LNCaP clone FGC (cell line): ENCODE data around the gene KPNB1.

Source experiments
- DNase-seq: peaks from one replicate; pipeline ENCODE4 v3.0.0-alpha.2; 2011; ENCODE audit warnings: low read depth
- H3K4me3 ChIP-seq: 2 replicates; pipeline ENCODE4 v1.5.1; 2011; ENCODE audit warnings: mild to moderate bottlenecking, low read depth, low read length, control low read depth
- CTCF ChIP-seq: IDR thresholded peaks from 2 replicates; pipeline ENCODE4 v1.5.1; 2012; ENCODE audit warnings: mild to moderate bottlenecking; ENCODE audit not compliant: control insufficient read depth, insufficient read depth; ENCODE audit errors: extremely low read depth

Gene KPNB1

DNA sequence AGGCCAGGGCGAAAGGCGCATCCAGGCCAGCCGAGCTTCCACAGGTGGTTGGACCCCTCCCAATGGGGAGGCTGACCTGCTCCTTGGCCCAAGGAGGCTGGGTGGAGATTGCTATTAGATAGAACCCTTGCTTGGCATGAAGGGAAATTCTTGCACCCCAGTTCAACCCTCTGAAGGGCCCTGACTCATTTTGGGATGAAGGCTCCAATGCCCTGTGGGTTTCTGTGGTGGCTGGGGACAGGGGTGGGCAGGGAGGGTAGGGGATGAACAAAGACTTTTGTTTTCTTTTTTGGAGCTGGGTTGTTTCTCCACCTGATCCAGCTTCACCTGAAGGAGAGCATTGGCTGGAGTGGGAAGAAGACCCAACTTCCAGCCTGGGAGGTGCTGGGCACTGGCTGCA is 66.7 kb downstream of the KPNB1 start:
- no peak for DNase-seq
- H3K4me3 ChIP-seq = no peak overlapping the region
- TF ChIP-seq CTCF = no peak

DNA sequence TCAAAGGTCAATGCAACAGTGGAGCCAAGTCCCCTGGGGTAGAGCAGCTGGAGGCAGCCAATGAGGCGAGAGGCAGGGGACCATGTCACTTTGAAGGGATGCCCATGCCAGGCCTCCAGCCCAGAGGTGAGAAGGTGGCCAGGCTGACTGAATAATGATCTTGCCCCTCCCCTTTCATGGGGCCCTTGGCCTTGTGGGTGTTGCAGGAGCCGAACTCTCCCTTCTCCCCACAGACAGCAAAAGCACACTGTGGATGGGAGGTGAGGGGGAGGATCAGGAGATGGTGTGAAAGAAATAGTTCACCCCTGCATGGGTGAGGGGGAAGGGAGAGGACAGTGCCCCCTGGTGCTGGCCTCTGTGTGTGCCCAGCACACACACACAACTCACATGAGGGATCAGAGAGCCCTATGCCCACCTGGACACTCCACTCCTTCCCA is 67.6 kb downstream of the KPNB1 start:
- no peak for DNase-seq
- no peak for TF ChIP-seq CTCF
- no peak overlapping the region for H3K4me3 ChIP-seq

DNA sequence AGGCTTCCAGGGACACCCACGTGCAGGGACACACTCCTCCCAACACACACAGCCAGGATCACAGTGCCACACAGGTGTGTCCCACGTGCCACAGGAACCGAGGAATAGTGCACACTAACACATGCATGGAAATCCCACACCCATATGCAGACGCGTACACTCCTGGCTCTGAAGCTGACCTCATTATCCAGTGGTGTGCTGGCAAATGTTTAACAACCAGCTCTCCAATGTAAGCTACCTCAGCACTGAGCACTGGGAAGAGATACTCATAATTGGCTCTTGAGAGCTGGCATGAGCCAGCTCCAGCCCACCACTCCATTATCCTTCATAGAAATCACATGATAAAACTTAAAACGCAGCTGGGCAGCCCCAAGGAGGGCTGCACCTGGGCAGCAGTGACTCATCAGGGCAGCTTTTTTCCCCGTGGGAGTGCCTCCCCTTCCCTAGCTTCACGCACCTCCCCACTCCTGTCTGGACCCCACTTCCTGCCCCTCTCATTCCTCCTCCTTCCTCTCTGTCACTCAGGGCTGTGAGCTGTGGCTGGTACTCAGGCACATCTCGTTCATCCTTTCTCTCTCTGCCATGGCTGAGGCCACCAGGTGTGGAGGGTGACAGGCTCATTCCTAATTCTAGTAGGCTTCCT is 68.4 kb downstream of the KPNB1 start:
- TF ChIP-seq CTCF = no peak
- DNase-seq = no peak
- H3K4me3 ChIP-seq = no peak overlapping the region

DNA sequence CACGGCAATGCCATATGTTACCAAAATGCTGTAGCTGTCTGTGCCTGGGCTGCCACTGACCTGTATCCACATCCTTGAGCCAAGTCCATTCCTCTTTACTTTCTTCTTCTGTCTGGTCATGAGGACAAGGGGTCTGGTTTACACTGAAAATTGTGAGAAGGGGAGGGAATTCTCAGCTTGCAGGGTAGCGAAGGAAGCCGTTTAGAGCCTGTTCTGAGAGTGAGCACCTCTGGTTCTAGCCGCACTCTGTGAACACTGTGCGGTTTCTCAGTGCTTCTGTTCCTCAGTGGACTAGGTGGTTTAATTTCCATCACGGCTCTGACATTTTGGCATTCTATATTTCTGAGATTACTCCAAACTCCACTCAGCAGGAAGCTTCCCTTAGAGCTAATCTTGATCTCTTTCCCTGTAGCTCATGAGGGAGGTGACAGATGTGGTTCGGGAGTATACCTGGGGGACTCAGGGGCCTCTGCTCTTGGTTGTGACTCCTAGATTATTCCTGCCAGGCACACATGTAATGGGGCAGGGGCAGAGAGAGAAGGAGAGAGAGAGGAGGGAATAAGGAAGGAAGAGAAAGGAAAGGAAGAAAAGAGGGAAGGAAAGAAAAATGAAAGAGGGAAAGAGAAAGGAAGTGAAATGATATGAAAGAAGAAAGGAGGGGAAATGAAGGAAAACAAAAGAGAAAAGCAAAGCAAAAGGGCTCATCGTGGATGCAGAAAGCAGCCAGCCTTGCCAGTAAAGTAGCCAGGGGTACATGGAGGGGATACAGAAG is 69.1 kb downstream of the KPNB1 start:
- no peak for TF ChIP-seq CTCF
- DNase-seq = no peak
- H3K4me3 ChIP-seq = no peak overlapping the region

DNA sequence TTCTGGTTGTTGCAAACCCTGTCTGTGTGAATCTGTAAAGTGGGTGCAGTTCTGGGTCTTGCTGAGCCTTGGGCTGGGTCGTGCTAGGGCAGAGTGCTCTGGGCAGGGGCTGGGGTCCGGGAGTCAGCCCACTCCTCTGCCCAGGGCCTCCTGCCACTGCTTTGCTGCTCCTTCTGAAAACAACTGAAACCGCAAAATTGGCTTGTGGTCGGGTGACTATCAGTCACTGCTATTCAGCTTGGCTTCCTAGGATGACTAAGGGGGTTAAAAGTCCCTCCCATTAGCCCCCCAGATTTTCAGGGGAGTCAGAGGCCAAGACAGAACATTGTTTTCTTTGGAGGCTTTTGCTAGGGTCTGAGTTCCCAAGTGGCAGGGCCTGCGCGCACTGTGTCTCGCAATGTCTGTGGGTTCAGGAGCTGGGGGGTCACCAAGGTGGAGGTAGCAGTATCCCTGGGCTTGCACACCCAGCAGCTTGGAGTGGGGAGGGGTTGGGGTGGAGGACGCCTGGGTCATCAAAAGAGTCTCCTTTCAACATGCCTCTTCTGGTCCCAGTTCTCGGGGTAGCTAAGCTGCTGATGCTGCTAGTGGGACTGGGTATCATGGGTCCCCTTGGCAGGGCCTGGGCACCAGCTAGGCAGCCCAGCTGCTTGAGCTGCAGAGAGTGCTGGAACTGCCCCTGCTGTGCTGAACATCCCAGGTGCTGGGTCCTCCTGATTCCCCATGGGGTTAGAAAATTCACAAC is 69.9 kb downstream of the KPNB1 start:
- TF ChIP-seq CTCF = no peak
- DNase-seq = no peak
- no peak overlapping the region for H3K4me3 ChIP-seq

DNA sequence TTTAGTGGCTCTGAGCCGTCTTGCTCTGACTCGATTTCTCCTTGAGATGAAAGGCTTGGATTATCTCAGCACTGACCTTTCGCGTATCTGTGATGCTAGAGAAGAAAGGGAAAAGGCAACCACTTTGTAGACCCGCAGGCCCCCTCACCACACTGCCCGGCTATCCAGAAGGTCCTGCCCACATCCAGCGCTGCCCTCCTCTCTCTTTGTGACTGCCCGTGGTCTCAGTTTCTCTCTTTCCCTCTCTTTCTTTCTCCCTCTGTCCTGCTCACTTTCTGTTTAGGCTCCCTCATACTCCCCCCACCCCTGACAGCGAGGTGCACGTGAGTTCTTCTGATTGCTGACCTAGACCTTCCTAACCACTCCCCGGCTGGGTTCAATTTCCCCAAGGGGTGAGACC is 70.5 kb downstream of the KPNB1 start:
- no peak overlapping the region for H3K4me3 ChIP-seq
- no peak for DNase-seq
- no peak for TF ChIP-seq CTCF
